ENCODE data around the gene SELENOT.

The SELENOT gene

DNA sequence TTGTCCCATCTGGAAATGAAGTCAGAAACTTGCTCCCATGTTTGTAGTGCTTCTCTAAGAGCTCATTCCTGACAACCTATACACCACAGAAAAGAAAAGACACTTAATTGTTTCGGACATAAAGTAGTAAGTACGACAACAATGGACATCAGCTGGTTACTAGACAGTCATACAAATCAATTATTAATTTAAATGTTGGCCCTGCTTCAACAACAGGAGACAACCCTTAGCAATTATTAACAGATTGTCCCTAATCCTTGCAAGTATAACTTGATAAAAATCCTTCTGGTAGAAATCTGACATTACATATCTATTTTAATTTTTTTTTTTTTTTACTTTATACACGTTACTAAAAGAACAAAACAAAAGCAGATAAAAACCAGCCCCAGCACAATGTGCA, 70.8 kb downstream of the SELENOT start:
- no peak for DNase-seq

GRCh38 chr3:150675587-150675986, 72.5 kb downstream of the SELENOT start:
- DNase-seq, result no peak
